Endothelial cell of umbilical vein (primary cell): ENCODE results near the gene CD300C.

Experiments used
- CTCF ChIP-seq, 2 donors: IDR thresholded peaks; 1 replicate in 1 of 2; 2 replicates in 1 of 2; pipeline ENCODE4 v1.5.1; 2011; ENCODE audit warnings: low read length in 2 of 2, mild to moderate bottlenecking in 2 of 2, moderate library complexity in 2 of 2, control low read depth in 1 of 2, inconsistent platforms in 1 of 2, low read depth in 1 of 2; ENCODE audit not compliant: insufficient read depth in 1 of 2; ENCODE audit errors: extremely low read depth in 1 of 2
- GATA2 ChIP-seq: IDR thresholded peaks from 2 replicates; pipeline ENCODE4 v1.7.0; 2011; ENCODE audit warnings: low read depth, mild to moderate bottlenecking, moderate library complexity, mixed read lengths, low read length; ENCODE audit not compliant: insufficient read length, insufficient read depth
- POLR2A ChIP-seq: IDR thresholded peaks from 2 replicates; pipeline ENCODE4 v1.6.1; 2012; ENCODE audit warnings: low read depth, mild to moderate bottlenecking, control low read depth, low read length

GRCh38 chr17:74529243-74529642 is 16.7 kb downstream of the CD300C start:
- TF ChIP-seq CTCF (IDR thresholded peaks at IDR 0.05; ENCODE audit: extremely low read depth in 1 of 2, insufficient read depth in 1 of 2, low read depth in 1 of 2, low read length in 2 of 2) (no peak), POLR2A (no peak), GATA2 (no peak)
